DOHH2 (cell line): ENCODE measurements around the gene TMTC2.

ENCODE experiments used
- CTCF ChIP-seq: fragments of 200-600 bp; sonication (generic); IDR thresholded peaks from one replicate; pipeline ENCODE4 v1.5.1; 2014; ENCODE audit warnings: antibody characterized with exemption, mild to moderate bottlenecking, low read depth, low read length; ENCODE audit not compliant: poor library complexity, severe bottlenecking
- EZH2phosphoT487 ChIP-seq: fragments of 200-600 bp; sonication (generic); IDR thresholded peaks from 2 replicates; pipeline ENCODE4 v1.6.1; 2017; ENCODE audit warnings: borderline replicate concordance, mild to moderate bottlenecking, antibody characterized with exemption, low read length, moderate library complexity, mixed read lengths

GRCh38 chr12:83147341-83147740, 460.6 kb downstream of the TMTC2 start:
- TF ChIP-seq CTCF (no peak), EZH2phosphoT487 (no peak)
